GM18873 (cell line): Measurements from ENCODE around the gene RPLP2.

Experiments used
- ATAC-seq: cut with Tn5 transposase; IDR thresholded peaks from one replicate; pipeline ENCODE4 v1.9.1; 2021; ENCODE audit warnings: mild to moderate bottlenecking, moderate library complexity, moderate number of reproducible peaks; ENCODE audit not compliant: unreplicated experiment, low FRiP score

The RPLP2 gene

DNA sequence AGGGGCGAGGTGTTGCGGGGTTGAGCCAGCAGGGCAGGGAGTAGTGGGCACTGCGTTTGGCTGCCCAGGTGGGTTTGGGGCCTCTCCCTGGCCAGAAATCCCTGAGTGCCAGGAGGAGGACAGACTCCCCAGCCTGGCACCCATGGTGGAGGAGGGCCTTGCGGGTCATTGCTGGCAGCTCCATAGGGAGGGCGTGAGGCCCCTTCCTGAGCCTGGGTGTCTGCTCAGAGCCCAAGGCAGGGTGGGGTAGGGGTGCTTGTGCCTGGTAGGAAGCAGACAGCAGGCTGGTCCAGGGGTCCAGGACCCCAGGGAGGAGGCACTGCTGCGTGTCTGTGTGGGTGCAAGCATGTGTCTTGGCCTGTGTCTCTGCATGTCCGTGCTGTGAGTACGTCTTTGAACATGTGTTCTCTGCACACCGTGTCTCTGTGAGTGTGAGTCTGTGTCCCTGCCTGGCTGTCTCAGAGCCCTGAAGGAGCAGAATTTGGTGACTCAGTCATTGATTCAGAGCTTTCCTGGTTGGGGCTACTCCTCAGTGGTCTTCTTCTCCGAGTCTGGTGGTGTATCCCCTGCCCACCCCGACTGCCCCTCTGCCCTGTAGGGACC is 36.8 kb downstream of the RPLP2 start:
- ATAC-seq, result no peak

DNA sequence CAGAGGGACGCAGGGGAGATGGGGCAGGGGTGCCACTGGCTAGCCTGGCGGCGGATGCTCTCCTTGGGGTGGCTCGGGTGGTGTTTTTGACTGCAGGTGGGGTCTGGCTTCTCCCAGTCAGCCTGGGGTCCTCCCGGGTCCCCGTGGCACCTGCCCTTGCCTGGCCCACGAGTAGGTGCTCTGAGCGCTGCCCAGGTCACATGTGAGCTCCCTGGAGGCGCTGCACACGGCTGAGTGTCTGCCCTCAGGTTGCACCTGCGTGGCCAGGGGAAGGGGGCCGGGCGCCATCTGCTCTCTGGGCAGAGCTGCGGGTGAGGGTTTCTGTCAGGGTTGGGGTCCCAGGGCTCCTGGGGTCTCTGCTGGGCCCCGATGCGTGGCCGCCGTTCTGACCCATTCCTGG is 38.1 kb downstream of the RPLP2 start:
- ATAC-seq, result no peak

DNA sequence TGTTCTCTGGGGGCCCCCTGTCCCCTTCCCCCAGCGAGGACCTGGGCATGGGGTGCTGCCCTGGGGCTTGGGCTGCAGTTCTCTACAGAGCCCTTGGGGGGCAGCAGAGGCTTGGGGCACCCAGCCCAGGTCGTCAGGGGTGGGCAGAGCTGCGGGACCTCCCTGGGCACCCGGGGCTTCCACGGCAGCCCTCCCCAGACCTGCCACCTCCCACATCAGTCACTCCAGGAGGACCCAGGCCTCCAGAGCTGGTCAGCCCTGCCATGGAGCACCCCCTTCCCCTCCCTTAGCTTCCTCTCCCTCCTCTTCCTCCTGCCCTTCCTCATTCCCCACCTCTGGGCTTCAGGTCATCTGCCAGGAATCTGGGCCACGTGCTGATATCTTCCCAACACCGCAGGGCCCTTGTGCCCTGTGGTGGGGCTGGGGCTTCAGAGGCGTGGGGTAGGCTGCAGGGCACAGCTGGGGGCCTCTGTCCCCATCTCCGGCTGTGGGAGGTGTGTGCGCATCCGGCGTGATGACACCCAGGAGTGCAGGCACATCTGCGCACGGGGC is 38.7 kb downstream of the RPLP2 start:
- ATAC-seq, result no peak

DNA sequence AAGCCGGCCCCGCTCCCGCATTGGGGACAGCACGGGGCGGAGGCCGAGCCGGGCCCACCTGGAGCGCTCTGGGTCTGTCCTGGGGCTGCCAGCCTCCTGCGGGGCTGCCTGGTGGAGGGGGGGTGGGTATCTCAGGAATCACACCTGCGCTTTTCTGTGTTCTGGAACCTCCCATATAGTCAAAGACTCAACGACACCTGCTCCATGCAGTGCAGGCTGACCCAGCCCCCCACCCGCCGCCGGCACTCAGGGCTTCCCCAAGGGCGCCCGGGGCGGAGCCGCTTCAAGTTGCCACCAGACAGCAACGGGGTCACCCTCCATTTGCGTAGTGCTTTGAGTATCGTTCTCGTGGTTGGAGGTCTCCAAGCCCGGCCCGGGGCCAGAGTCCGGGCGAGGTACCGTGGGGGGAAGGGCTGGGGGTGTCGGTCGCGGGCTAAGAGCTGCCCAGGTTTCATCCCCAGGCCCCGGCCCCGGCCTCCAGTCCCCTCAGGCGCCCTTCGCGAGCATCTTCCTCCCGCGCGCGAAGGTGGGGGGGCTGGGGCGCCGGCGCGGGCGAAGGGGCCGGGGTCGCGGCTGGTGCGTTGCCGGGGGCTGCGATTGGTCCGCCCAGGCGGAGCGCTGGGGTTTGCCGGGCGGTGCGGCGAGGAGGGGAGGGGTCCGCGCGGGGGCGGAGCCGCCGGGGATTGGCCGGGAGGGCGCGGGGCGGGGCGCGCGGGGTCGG is 39.5 kb downstream of the RPLP2 start:
- ATAC-seq, result no peak

DNA sequence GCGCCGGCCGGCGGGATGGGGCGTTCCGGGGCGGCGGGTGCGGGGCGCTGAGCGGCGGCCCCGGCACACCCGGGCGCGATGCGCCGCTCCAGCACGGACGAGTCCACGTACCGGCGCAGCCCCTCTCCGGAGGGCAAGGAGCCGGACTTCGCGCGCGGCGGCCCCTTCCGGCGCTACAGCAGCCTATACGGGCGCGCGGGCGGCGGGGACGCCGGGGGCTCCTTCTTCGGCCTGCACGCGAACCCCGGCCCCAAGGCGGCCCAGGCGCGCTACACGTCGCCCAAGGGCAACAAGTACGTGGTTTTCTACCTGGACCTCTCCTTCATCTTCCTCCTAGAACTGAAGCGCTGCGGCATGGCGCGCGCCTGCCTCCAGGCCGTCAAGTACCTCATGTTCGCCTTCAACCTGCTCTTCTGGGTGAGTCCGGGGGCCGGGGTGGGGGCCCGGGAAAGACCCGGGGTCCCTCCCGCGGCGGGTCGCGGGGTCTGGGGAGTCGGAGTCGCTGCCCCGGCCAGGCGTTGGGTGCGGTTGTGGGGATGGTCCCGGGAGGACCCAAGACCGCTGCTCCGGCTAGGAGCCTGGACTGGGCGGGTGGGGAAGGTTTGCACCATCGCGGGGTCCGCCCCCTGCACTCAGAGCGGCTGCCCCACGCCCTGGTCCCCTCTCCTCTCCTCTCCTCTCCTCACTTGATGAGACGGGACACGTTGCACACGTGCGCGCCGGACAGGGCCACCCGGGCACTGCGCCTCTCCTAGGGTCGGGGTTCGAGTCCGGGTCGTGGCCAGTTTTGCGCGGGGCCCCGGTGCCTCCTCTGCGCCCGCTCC is 40.4 kb downstream of the RPLP2 start:
- no peak for ATAC-seq

DNA sequence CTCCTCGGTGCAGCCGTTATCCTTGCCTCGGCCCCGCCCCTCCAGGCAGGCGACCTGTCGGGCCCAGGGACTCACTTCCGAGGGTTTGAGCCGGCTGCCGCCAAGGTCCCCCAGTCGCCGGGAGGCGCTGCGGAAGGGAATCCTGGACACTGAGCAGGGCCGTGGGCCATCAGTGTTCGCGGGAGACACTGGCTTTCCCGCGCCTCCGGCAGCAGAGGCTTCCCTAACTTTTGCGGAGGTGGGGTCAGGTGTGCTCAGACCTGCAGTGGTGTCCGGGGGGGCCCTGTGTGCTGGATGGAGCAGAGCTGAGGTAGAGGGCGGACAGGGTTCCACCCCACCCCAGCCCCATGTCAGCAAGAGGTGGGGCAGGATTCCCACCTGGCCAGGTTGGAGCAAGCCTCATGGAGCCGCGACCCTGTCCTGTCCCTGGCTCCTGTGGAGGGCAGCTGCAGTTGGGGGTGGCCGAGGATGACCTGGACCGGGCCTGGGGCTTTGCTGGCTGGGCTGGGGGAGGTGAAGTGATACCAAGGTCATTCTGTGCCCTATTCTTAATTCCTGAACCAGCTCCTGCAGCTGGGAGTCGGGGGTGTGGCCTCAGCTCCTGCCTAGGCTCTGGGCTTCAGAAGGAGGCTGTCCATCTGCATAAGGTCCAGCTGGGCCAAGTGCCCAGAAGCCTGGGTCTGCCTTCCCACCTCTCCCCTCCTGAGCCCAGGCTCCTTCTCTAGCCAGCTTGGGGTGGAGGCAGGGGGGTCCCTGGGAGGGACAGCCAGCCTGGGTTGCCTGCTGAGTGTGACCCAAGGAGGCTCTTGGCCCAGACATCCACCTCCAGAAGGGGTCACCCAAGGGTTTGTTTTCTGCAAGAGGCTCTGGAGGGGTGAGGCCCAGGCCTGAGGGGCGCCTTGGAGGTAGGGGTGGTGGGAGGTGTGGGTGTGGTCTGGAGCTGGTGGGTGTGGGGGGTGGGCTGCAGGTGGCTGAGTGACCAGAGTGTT is 41.3 kb downstream of the RPLP2 start:
- ATAC-seq, result no peak

DNA sequence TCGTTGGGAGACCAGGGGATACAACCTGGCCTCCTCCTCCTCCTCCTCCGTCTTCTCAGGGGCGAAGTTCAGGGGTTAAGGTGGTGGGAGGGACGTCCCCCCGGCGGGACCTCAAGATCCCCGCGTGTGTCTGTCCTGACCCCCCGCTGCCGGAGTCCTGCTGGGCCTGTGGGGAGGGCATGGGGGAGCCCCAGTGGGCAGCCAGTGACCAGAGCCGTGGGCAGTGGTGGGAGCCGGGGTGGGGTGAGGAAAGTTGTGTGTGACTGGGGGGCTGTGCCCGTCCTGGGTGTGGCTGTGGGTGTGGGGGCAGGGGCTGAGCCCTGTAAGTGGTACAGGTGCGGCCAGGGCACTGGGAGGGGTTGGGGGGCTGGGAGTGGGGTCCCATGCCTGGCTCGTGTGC is 43.0 kb downstream of the RPLP2 start:
- ATAC-seq, result no peak

DNA sequence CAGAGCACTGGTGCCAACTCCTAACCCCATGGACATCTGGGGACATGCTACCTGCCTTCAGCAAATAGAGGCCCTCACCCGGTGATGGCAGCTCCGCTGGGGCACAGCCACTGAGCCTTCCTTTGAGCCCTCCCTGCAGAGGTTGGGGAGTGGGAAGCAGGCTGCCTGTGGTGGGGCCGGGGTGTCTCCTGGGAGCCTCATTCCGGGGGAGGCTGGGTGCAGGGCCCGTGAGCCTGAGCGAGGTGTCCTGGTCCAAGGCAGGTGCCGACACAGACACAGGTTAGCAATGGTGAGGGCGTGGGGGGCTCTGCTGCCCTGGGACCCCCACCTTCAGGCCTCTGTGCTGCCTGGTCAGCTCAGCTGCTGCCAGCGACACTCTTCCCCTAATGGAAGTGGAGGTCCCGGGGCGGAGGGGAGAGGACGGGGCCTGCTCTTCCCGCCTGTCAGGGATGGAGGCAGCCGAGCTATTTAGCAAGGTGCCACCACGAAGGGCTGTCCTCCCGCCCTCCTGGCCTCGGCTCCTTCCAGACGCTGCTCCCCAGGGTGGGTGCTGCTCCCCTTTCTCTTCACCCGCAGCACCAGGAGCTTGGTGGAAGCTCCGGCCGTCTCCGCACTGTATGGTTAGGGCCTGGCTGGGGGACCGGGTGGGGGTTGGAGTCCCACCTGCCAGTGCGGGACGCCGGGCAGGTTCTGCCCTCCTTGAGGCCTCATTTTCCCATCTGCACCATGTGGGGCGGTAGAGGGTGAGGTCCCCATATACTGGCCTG is 44.1 kb downstream of the RPLP2 start:
- no peak for ATAC-seq

DNA sequence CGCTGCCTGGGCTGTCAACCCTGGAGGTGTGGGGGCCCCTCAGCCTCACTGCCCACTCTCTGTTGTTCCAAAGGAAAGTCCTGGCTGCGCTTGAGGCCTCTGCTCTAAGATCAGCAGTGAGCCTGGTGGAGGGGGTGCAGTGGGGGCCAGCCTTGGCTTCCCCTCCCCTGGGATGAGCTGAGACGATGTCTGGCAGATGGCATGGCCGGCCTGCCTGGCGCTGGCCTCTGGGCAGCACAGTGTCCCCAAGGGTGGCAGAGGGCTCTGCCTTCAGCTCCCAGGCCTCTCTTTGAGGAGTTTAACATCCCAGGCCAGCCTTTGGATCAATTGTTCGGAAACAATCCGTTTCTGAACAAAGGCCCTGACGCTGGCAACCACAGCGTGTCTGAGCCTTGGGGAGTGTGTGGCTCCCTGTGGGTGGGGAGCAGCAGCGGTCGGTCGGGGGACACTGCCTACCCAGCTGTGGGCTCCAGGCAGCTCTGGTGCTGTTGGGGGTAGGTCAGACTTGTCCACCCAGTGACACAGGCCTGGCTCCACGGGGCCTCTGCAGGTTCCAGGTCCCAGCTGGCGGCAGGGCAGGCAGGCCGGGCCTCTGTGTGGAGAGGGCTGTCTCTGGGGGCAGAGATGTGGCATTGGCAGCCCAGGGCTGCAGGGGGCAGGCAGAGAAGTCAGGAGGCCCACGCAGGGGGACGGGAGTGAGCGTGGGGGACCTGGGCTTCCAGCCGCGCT is 45.0 kb downstream of the RPLP2 start:
- no peak for ATAC-seq

DNA sequence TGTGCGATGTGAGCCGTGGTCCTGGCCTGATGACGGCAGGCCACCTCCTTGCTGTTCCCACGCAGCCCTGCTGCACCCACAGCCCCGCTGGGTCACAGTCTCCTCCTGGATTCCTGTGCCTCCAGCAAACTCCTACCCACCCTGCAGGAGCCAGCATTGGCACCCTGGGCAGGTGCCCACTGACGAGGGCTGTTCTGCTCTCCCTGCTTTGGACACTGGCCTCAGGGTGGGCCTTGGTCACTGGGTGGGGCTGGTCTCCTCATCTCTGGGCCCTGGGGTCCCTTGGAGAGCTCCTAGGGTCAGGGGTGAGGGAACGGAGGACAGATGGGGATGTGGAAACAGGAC is 45.5 kb downstream of the RPLP2 start:
- ATAC-seq, result no peak

DNA sequence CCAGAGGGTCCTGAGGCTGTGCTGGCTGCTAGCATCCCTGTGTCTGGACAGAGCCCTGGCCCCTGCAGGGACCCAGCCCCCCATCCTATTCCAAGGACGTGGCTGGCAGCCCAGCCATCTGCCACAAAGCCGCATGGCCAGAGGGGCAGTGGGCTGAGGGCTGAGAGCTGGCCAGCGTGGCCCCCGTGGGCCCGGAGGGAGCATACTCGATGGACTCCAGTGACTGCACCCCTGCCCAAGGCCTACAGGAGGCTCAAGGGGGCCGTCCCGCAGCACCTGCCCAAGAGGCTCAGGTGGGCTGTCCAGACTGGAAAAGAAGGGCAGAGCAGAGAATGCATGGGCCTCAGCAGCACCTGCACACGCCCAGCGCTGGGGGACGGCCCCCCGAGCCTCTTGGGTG is 46.0 kb downstream of the RPLP2 start:
- no peak for ATAC-seq

DNA sequence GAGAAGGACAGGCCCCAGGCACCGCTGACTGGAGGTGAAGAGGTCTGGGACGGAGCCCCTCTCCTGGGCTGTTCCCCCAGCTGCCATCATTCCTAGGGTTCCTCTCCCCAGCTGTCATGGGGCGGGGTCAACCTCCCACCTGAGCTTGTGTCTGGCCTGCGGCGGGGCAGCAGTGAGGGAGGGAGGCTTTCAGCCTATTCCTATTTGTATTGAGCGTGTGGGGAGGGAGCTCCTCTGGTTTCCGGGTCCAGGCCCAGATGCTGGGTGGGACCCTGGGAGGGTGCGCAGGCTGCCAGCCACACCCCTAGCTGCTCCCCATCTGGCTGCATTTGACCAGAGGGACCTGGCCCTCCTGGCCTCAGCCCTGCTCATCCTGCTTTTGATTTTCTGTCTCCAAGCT is 46.6 kb downstream of the RPLP2 start:
- no peak for ATAC-seq

DNA sequence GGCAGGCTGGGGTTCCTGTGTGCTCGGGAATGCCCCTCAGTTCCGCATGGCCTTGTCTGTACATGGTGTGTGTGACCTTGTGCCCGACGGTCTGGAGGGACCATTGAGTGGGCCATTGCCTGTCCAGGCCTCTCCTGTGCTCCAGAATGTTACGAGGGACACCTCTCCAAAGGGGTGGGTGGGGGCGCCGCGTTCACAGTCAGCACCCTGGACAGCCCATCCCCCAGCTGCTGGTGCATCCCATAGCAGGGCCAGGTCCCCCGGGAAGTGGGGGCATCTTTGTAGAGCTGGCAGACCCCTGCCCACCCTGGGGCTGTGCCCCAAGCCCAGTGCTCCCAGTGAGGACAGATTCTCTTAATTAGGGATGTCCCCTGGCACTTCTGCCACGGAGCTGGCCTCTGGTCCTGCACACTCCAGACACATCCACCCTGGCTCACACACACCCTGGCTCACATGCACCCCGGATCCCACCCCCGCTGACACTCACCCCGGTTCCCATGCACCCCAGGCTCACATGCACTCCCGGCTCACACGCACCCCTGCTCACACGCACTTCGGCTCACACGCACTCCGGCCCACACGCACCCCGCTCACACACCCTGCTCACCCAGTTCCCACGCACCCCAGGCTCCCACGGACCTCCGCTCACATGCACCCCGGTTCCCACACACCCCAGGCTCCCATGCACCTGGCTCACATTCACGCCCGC is 48.4 kb downstream of the RPLP2 start:
- no peak for ATAC-seq

DNA sequence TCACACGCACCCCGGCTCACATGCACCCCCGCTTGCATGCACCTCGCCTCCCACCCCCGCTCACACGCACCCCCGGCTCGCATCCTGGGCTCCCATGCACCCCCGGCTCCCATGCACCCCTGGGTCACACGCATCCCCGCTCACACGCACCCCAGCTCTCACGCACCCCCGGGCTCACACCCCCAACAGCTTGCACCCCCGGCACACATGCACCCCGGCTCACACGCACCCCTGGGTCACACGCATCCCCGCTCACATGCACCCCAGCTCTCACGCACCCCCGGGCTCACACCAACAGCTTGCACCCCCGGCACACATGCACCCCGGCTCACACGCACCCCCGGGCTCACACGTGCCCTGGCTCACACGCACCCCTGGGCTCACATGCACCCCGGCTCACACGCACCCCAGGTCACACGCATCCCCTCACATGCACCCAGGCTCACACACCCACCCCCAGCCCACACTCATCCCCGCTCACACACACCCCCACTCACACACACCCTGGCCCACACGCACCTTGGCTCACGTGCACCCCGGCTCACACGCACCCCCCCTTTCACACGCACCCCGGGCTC is 49.1 kb downstream of the RPLP2 start:
- ATAC-seq, result no peak

DNA sequence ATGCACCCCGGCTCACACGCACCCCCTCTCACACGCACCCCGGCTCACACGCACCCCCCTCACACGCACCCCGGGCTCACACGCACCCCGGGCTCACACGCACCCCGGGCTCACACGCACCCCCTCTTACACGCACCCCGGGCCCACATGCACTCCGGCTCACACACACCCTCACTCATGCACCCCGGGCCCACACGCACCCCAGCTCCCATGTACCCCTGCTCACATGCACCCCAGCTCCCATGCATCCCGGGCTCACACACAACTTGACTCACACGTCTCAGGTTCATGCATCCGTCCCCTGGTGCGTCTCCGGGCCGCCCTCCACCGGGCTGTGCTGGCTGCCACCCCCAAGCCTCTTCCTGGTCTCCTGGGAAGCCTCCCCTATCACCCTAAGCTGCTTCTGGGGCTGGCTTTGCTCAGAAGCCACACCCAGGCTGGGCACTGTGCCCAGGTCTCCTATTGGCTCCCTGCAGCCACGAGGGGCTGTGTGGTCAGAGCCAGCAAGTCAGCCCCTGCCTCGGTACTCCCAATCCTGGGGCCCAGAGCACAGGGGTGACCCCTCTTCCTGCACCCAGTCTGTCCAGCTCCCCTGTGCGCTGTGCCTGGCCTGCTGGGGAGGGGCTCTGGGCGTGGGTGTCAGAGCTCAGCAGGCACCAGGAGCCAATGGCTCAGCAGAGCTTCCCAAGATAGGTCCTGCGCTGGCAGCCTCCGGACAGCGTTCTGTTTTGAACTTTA is 49.8 kb downstream of the RPLP2 start:
- no peak for ATAC-seq

DNA sequence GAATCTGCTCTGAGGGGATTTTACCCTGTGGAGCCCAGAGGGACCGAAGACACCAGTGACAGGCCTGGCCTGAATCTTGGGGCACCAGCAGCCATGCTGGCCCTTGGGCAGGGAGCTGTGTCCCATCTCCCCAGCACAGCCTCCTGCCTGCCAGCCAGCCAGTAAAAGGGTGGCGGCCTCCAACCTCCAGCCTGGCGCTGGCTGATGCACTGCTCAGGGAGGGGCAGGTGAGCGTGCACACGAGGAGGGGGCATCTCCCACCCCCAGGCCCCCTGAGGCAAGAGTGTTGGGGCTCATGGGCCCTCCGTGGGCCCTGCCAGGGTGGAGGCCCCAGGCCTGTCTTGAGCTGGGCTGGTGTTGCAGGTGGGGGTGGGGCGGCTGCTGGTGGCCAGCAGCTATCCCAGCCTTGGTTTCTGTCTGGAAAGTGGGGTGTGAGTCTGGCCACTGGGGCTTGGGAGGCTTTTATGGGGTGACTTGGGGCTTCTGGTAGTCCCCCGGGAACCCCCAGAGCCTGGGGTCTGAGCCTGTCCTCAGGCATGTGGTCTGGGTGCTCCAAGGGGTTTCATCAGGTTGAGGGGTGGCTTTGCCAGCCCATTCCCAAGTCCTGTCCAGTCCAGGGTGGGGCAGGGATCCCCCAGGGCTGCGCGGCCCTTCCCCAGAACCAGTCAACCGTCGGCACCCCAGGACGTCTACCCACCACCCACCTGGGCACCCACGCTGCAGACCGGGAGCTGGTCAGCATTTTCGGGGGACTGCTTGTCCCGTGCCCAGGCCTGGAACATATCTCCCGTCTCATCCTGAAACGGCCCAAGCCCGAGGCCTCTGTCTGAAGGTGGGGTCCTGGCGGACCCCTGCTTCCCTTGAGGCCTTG is 50.7 kb downstream of the RPLP2 start:
- no peak for ATAC-seq
